WTC11 (cell line): Measurements from ENCODE around the gene MARVELD2.

ENCODE experiments used
- ATF6 ChIP-seq: sonication (generic); formaldehyde crosslinking; IDR thresholded peaks from 2 replicates; pipeline ENCODE4 v1.8.1; 2023; ENCODE audit warnings: mild to moderate bottlenecking, missing genetic modification reagents
- CTCF ChIP-seq: fragments of 200-600 bp; IDR thresholded peaks from 2 replicates; pipeline ENCODE4 v1.8.0; 2022; ENCODE audit warnings: antibody characterized with exemption
- ERG ChIP-seq: fragments of 250-450 bp; sonication (Bioruptor Pico); IDR thresholded peaks from 2 replicates; pipeline ENCODE4 v1.8.0; 2021; ENCODE audit warnings: mild to moderate bottlenecking
- ESRRA ChIP-seq: sonication (generic); formaldehyde crosslinking; IDR thresholded peaks from 2 replicates; pipeline ENCODE4 v1.8.1; 2022; ENCODE audit warnings: mild to moderate bottlenecking, missing genetic modification reagents, borderline replicate concordance
- GRHL2 ChIP-seq: fragments of 250-450 bp; sonication (Bioruptor Pico); IDR thresholded peaks from 2 replicates; pipeline ENCODE4 v1.8.0; 2022; ENCODE audit warnings: mild to moderate bottlenecking, moderate library complexity; ENCODE audit not compliant: insufficient replicate concordance, severe bottlenecking
- IRF2 ChIP-seq: sonication (generic); formaldehyde crosslinking; IDR thresholded peaks from 2 replicates; pipeline ENCODE4 v1.8.0; 2022; ENCODE audit warnings: low read depth, missing genetic modification reagents, borderline replicate concordance
- KAT7 ChIP-seq: sonication (generic); formaldehyde crosslinking; IDR thresholded peaks from 2 replicates; pipeline ENCODE4 v1.8.1; 2023; ENCODE audit warnings: missing genetic modification reagents, mild to moderate bottlenecking, borderline replicate concordance
- MAX ChIP-seq: sonication (generic); formaldehyde crosslinking; IDR thresholded peaks from 2 replicates; pipeline ENCODE4 v1.8.0; 2022; ENCODE audit warnings: mild to moderate bottlenecking, missing genetic modification reagents
- NFYB ChIP-seq: sonication (generic); formaldehyde crosslinking; conservative IDR thresholded peaks from 2 replicates; pipeline ENCODE4 v1.8.0; 2022; ENCODE audit warnings: low read depth, missing genetic modification reagents
- TEAD1 ChIP-seq: sonication (generic); formaldehyde crosslinking; IDR thresholded peaks from 2 replicates; pipeline ENCODE4 v1.8.0; 2022; ENCODE audit warnings: mild to moderate bottlenecking, missing genetic modification reagents
- USF1 ChIP-seq: sonication (generic); formaldehyde crosslinking; IDR thresholded peaks from 2 replicates; pipeline ENCODE4 v1.8.0; 2022; ENCODE audit warnings: mild to moderate bottlenecking, missing genetic modification reagents
- USF2 ChIP-seq: sonication (generic); formaldehyde crosslinking; IDR thresholded peaks from 2 replicates; pipeline ENCODE4 v1.8.1; 2023; ENCODE audit warnings: mild to moderate bottlenecking, missing genetic modification reagents, moderate library complexity
- ZNF317 ChIP-seq: sonication (generic); formaldehyde crosslinking; IDR thresholded peaks from 2 replicates; pipeline ENCODE4 v1.8.1; 2023; ENCODE audit warnings: low read depth, mild to moderate bottlenecking, moderate library complexity, missing genetic modification reagents, borderline replicate concordance
- ZNF671 ChIP-seq: fragments of 250-450 bp; sonication (Bioruptor Pico); IDR thresholded peaks from 2 replicates; pipeline ENCODE4 v1.8.0; 2021; ENCODE audit warnings: mild to moderate bottlenecking

GRCh38 chr5:69492923-69493395 lies 78.0 kb downstream of the MARVELD2 start:
- no peak for TF ChIP-seq ESRRA
- no peak for TF ChIP-seq MAX (CRISPR knock-in tag)
- no peak for TF ChIP-seq CTCF
- TF ChIP-seq USF2 (CRISPR knock-in tag): no peak
- no peak for TF ChIP-seq ATF6 (CRISPR knock-in tag)
- TF ChIP-seq IRF2 (CRISPR knock-in tag): no peak
- TF ChIP-seq ZNF671 (CRISPR knock-in tag): no peak
- no peak for TF ChIP-seq ZNF317
- no peak for TF ChIP-seq ERG
- no peak for TF ChIP-seq TEAD1 (CRISPR knock-in tag)
- no peak for TF ChIP-seq NFYB (CRISPR knock-in tag)
- TF ChIP-seq USF1 (CRISPR knock-in tag): no peak
- TF ChIP-seq KAT7 (CRISPR knock-in tag): no peak; the same call in 1 of the 2 replicates
- no peak for TF ChIP-seq GRHL2 (CRISPR knock-in tag)
